Endothelial cell of umbilical vein (primary cell): ENCODE data around the gene ZFP36. TPM values are rescaled to one million over a fixed set of nuclear protein-coding genes. Genes with fewer than 3 reads are reported as not detected.

ENCODE experiments used
- BruUV-seq: library from RNA; stranded (reverse); fragments of 400-500 nt; replicated peaks from 2 replicates; lab custom pipeline; 2021; lab: Mats Ljungman, UMichigan
- CTCF ChIA-PET: fragments of 300-600, 350-600 bp; sonication (Branson Sonifier 250); formaldehyde crosslinking; loops from one replicate; lab custom pipeline; 2021; ENCODE audit warnings: antibody characterized with exemption, inconsistent platforms; lab: Charles Lee
- POLR2A ChIA-PET: fragments of 300-600, 350-600 bp; sonication (Branson Sonifier 250); formaldehyde crosslinking; loops from one replicate; lab custom pipeline; 2021; ENCODE audit warnings: antibody characterized with exemption, inconsistent platforms; lab: Charles Lee
- DNase-seq: peaks from one replicate; pipeline ENCODE4 v3.0.0-alpha.2; 2011; ENCODE audit warnings: low read depth, low spot score
- FAIRE-seq: peaks from 2 replicates; lab custom pipeline; 2011; peaks lifted over from hg19 to GRCh38; lab: Jason Lieb, UNC
- H2AFZ ChIP-seq: 2 replicates; pipeline ENCODE4 v1.6.0; 2012; ENCODE audit warnings: low read depth, low read length, control low read depth, inconsistent platforms
- H3K27ac ChIP-seq: 2 replicates; pipeline ENCODE4 v1.5.1; 2011; ENCODE audit warnings: low read depth, mild to moderate bottlenecking, control low read depth, low read length, moderate library complexity; ENCODE audit not compliant: insufficient read depth
- H3K27me3 ChIP-seq, 2 experiments: 2 replicates each; pipeline versions ENCODE4 v1.6.0 to v1.6.1; 2011; ENCODE audit warnings: low read length in 2 of 2, mixed read lengths in 1 of 2; ENCODE audit not compliant: control insufficient read depth in 2 of 2, insufficient read depth in 2 of 2
- H3K36me3 ChIP-seq, 2 experiments: 2 replicates in 1 of 2; 3 replicates in 1 of 2; pipeline ENCODE4 v1.5.1; 2011; ENCODE audit warnings: low read length in 2 of 2, mild to moderate bottlenecking in 1 of 2, moderate library complexity in 1 of 2; ENCODE audit not compliant: control insufficient read depth in 2 of 2, insufficient read depth in 2 of 2; ENCODE audit errors: extremely low read depth in 1 of 2
- H3K4me1 ChIP-seq: 3 replicates; pipeline ENCODE4 v1.5.1; 2011; ENCODE audit warnings: mild to moderate bottlenecking, low read length; ENCODE audit not compliant: control insufficient read depth, insufficient read depth; ENCODE audit errors: extremely low read depth
- H3K4me2 ChIP-seq: 2 replicates; pipeline ENCODE4 v1.6.1; 2011; ENCODE audit warnings: low read length, control low read depth, mixed read lengths; ENCODE audit not compliant: insufficient read depth
- H3K4me3 ChIP-seq, 3 experiments: fragments of 200-600 bp in 1 of 3; sonication (generic), shearing (Covaris generic) in 1 of 3; replicated peaks in 1 of 3; 2 replicates each; pipeline ENCODE4 v1.5.1; 2011 to 2016; ENCODE audit warnings: control low read depth in 3 of 3, low read length in 3 of 3, mild to moderate bottlenecking in 2 of 3, inconsistent platforms in 1 of 3, low read depth in 1 of 3, moderate library complexity in 1 of 3; ENCODE audit not compliant: insufficient read depth in 1 of 3
- H3K79me2 ChIP-seq: 2 replicates; pipeline ENCODE4 v1.6.0; 2012; ENCODE audit warnings: low read length, inconsistent platforms; ENCODE audit not compliant: control insufficient read depth, insufficient read depth
- H3K9ac ChIP-seq: replicated peaks from 2 replicates; pipeline ENCODE3; 2011; ENCODE audit warnings: low read length, control low read depth; ENCODE audit not compliant: insufficient read depth; ENCODE audit errors: extremely low read depth
- H3K9me1 ChIP-seq: replicated peaks from 3 replicates; pipeline ENCODE4 v1.6.0; 2011; ENCODE audit warnings: mild to moderate bottlenecking, low read length; ENCODE audit not compliant: control insufficient read depth, insufficient read depth; ENCODE audit errors: extremely low read depth
- H3K9me3 ChIP-seq: replicated peaks from 2 replicates; pipeline ENCODE4 v1.5.1; 2012; ENCODE audit warnings: low read length, inconsistent platforms; ENCODE audit not compliant: control insufficient read depth, insufficient read depth
- H4K20me1 ChIP-seq: replicated peaks from 2 replicates; pipeline ENCODE3; 2011; ENCODE audit warnings: mild to moderate bottlenecking, low read length; ENCODE audit not compliant: control insufficient read depth, insufficient read depth; ENCODE audit errors: extremely low read depth
- EZH2 ChIP-seq: IDR thresholded peaks from 2 replicates; pipeline ENCODE4 v1.6.1; 2012; ENCODE audit warnings: borderline replicate concordance, low read depth, mild to moderate bottlenecking, moderate library complexity, low read length, inconsistent platforms; ENCODE audit not compliant: severe bottlenecking
- FOS ChIP-seq: IDR thresholded peaks from 2 replicates; pipeline ENCODE4 v1.6.1; 2011; ENCODE audit warnings: mild to moderate bottlenecking, low read length, moderate library complexity, borderline replicate concordance; ENCODE audit not compliant: insufficient read depth
- GATA2 ChIP-seq: IDR thresholded peaks from 2 replicates; pipeline ENCODE4 v1.7.0; 2011; ENCODE audit warnings: low read depth, mild to moderate bottlenecking, moderate library complexity, mixed read lengths, low read length; ENCODE audit not compliant: insufficient read length, insufficient read depth
- JUN ChIP-seq: IDR thresholded peaks from 2 replicates; pipeline ENCODE4 v1.6.1; 2011; ENCODE audit warnings: borderline replicate concordance, low read depth; ENCODE audit not compliant: insufficient read length, insufficient read depth
- MAX ChIP-seq: IDR thresholded peaks from 2 replicates; pipeline ENCODE4 v1.6.1; 2011; ENCODE audit not compliant: insufficient read depth, insufficient read length
- MYC ChIP-seq: IDR thresholded peaks from one replicate; pipeline ENCODE4 v1.6.1; 2011; ENCODE audit warnings: mild to moderate bottlenecking, low read depth, low read length
- POLR2A ChIP-seq: IDR thresholded peaks from 2 replicates; pipeline ENCODE4 v1.6.1; 2012; ENCODE audit warnings: low read depth, mild to moderate bottlenecking, control low read depth, low read length
- POLR2AphosphoS5 ChIP-seq: IDR thresholded peaks from 2 replicates; pipeline ENCODE4 v1.6.1; 2012; ENCODE audit warnings: low read depth, mild to moderate bottlenecking, control low read depth, low read length, moderate library complexity; ENCODE audit not compliant: insufficient read depth
- dilution Hi-C: fragments of 300-500 bp; cut with MboI; formaldehyde crosslinking; loops from one replicate; pipeline ENCODE4 v1.15.0; 2019; ENCODE audit warnings: low sequenced_read_pairs; ENCODE audit not compliant: extremely low pct_ligation_motif_present
- intact Hi-C: fragments of 100-400 bp; cut with micrococcal nuclease; formaldehyde crosslinking; loops from one replicate; pipeline ENCODE4 v1.10.0; 2022
- polyA plus RNA-seq, 4 experiments: library from polyadenylated mRNA; depleted of rRNA in 3 of 4; stranded (reverse) in 3 of 4; unstranded in 1 of 4; fragments of >200 nt; gene quantifications; 2 replicates each; pipeline versions ENCODE4 v1.2.1 to v1.2.3, GENCODE V29; 2011 to 2012; ENCODE audit warnings: missing spikeins in 1 of 4
- total RNA-seq: library from RNA; stranded (reverse); gene quantifications from 2 replicates; pipeline ENCODE4 v1.2.3, GENCODE V29; 2021
- TF ChIP-seq, protein P1 (sequence below), 2 donors: IDR thresholded peaks; 1 replicate in 1 of 2; 2 replicates in 1 of 2; pipeline ENCODE4 v1.5.1; 2011; ENCODE audit warnings: low read length in 2 of 2, mild to moderate bottlenecking in 2 of 2, moderate library complexity in 2 of 2, control low read depth in 1 of 2, inconsistent platforms in 1 of 2, low read depth in 1 of 2; ENCODE audit not compliant: insufficient read depth in 1 of 2; ENCODE audit errors: extremely low read depth in 1 of 2

Gene ZFP36
- total and polyA plus RNA-seq, 2 donors (not counting 3 experiments of a cell fraction or from before 2014, with no cell fraction given) = 12.2 to 21.7 TPM

- H2AFZ ChIP-seq = no peak overlapping the region
- H3K9ac ChIP-seq = peak overlapping the region; percentile 86
- no peak overlapping the region for H3K4me2 ChIP-seq
- DNase-seq = peak; percentile 99
- no peak overlapping the region for H3K4me3 ChIP-seq
- H3K27me3 ChIP-seq = no peaks in the 10 kb centered on the region
- TSS peak; percentile 63 for BruUV-seq
- H3K9me3 ChIP-seq = no peaks in the 10 kb centered on the region
- intact Hi-C loops (loop anchor here (1.0 to 5.0 kb wide), 3 partner anchors 19 to 89 kb away; partner anchors contain the start of genes MED29, PAF1, PLEKHG2 and SAMD4B), dilution Hi-C loops (no loop called here)
- TF ChIP-seq POLR2A = no peak
- TF ChIP-seq MYC = no peak
- peak; percentile 93 for TF ChIP-seq MAX
- peak; percentile 99 for TF ChIP-seq JUN
- TF ChIP-seq GATA2 = no peak
- peak; percentile 68 for TF ChIP-seq POLR2AphosphoS5
- TF ChIP-seq, protein P1, sequence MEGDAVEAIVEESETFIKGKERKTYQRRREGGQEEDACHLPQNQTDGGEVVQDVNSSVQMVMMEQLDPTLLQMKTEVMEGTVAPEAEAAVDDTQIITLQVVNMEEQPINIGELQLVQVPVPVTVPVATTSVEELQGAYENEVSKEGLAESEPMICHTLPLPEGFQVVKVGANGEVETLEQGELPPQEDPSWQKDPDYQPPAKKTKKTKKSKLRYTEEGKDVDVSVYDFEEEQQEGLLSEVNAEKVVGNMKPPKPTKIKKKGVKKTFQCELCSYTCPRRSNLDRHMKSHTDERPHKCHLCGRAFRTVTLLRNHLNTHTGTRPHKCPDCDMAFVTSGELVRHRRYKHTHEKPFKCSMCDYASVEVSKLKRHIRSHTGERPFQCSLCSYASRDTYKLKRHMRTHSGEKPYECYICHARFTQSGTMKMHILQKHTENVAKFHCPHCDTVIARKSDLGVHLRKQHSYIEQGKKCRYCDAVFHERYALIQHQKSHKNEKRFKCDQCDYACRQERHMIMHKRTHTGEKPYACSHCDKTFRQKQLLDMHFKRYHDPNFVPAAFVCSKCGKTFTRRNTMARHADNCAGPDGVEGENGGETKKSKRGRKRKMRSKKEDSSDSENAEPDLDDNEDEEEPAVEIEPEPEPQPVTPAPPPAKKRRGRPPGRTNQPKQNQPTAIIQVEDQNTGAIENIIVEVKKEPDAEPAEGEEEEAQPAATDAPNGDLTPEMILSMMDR (IDR thresholded peaks at IDR 0.05; ENCODE audit: extremely low read depth in 1 of 2, insufficient read depth in 1 of 2, low read depth in 1 of 2, low read length in 2 of 2) = no peak
- peak; percentile 94 for TF ChIP-seq FOS
- TF ChIP-seq EZH2 = no peak
- peaks cover 31% of the 10 kb centered on the region for H3K4me1 ChIP-seq
- FAIRE-seq = peak; percentile 100
- H3K36me3 ChIP-seq = peaks cover 11 to 16% of the 10 kb centered on the region in 2 experiments
- ChIA-PET CTCF (no interaction called here), POLR2A (interaction anchor here (0.6 kb wide), 1 partner anchor 278 kb away, joined by 3 read pairs; no protein-coding TSS in a partner anchor)
- peaks cover 31% of the 10 kb centered on the region for H3K79me2 ChIP-seq
- H4K20me1 ChIP-seq = no peaks in the 10 kb centered on the region
- H3K9me1 ChIP-seq = no peaks in the 10 kb centered on the region
- H3K27ac ChIP-seq = peak overlapping the region; percentile 97
Observed at GRCh38 chr19:39430675-39431593, 24.3 kb downstream of the ZFP36 start.
